ENCODE measurements around the gene FAM25G. TPM values are rescaled to one million over a fixed set of nuclear protein-coding genes. Genes with fewer than 3 reads are reported as not detected.

The FAM25G gene
- total RNA-seq, 1 experiment from 2014 or later, result not detected

- ChIA-PET POLR2A (no interaction called here), CTCF (no interaction called here)
- DNase-seq (ENCODE audit: low spot score) (no peak), ATAC-seq (no peak)
- Mint-ChIP-seq H3K9me3 (peaks cover 9% of the 10 kb centered on the region), H3K4me3 (no peak overlapping the region), H3K36me3 (no peaks in the 10 kb centered on the region), H3K27me3 (ENCODE audit: low read depth) (no peaks in the 10 kb centered on the region), H3K27ac (no peak overlapping the region), H3K4me1 (peaks cover 4% of the 10 kb centered on the region; the same call in 1 of the 2 replicates)
- TF ChIP-seq ESRRA (CRISPR knock-in tag; IDR thresholded peaks at IDR 0.05; ENCODE audit: borderline replicate concordance), result no peak
- TF ChIP-seq, protein P1, sequence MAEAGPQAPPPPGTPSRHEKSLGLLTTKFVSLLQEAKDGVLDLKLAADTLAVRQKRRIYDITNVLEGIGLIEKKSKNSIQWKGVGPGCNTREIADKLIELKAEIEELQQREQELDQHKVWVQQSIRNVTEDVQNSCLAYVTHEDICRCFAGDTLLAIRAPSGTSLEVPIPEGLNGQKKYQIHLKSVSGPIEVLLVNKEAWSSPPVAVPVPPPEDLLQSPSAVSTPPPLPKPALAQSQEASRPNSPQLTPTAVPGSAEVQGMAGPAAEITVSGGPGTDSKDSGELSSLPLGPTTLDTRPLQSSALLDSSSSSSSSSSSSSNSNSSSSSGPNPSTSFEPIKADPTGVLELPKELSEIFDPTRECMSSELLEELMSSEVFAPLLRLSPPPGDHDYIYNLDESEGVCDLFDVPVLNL (CRISPR knock-in tag; IDR thresholded peaks at IDR 0.05; ENCODE audit: borderline replicate concordance, low read depth), result no peak
These were observed 40.1 kb downstream of the FAM25G start for GRCh38 chr10:47451273-47451997.

DNA sequence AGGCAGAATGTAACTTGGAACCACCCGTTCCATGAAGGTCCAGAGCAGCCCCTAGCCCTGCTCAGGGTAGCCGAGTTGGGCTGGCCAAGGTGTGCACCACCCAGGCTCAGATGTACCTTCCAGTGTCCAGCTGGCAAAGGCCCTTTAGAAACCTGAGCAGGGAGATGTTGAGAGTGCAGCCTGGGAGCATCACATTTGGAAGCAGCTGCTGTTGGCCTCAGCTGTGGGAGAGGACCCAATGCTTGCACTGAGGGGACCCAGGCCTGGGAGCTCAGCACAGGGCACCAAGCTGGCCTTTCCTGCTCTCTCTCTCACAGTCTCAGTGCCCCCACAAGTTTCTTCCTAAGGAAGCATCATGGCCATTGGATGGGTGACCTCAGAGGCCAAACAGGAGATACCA lies 41.1 kb downstream of the FAM25G start:
- no peak for DNase-seq (ENCODE audit: low spot score)
- no peak overlapping the region for H3K4me3 Mint-ChIP-seq
- TF ChIP-seq ZNF317 (CRISPR knock-in tag; IDR thresholded peaks at IDR 0.05; ENCODE audit: borderline replicate concordance, low read depth), result no peak
- TF ChIP-seq FOXP1 (CRISPR knock-in tag; IDR thresholded peaks at IDR 0.05; ENCODE audit: borderline replicate concordance), result no peak
- no peak for TF ChIP-seq EMX1 (CRISPR knock-in tag; IDR thresholded peaks at IDR 0.05)
- no peak for TF ChIP-seq NFATC4 (CRISPR knock-in tag; IDR thresholded peaks at IDR 0.05)
- TF ChIP-seq TP53 (CRISPR knock-in tag; IDR thresholded peaks at IDR 0.05), result no peak
- TF ChIP-seq ZNF671 (CRISPR knock-in tag; IDR thresholded peaks at IDR 0.05), result no peak
- TF ChIP-seq ATF1 (CRISPR knock-in tag; IDR thresholded peaks at IDR 0.05), result no peak
- TF ChIP-seq, protein P2, sequence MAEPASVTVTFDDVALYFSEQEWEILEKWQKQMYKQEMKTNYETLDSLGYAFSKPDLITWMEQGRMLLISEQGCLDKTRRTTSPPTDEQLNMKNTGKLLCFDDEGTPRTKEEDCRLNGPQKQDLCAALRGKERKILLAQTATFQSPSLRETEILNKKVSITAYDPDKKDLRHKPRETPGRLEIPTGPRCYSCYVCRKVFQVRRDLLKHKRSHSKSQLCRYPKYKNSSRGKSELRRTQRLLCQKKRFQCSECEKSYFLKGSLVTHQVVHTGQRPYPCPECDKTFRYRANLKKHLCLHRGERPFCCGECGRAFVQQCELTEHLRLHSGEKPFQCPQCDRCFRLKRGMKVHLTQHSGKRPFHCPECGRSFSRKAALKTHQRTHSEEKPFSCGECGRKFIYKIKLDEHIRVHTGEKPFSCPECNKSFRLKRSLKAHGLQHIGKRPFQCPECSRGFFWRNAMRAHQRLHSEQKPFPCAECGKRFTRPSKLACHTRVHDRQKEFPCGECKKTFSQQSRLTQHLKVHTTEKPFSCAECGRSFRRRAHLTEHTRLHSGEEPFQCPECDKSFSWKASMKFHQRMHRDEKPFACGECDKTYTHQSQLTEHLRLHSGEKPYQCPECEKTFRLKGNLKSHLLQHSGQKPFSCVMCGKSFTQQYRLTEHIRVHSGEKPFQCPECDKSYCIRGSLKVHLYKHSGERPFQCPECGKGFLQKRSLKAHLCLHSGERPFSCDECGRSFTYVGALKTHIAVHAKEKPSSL (CRISPR knock-in tag; conservative IDR thresholded peaks at IDR 0.05), result no peak
- ChIA-PET CTCF (interaction anchor here (0.6 kb wide), 1 partner anchor 403 kb away, joined by 3 read pairs; no protein-coding TSS in a partner anchor), POLR2A (no interaction called here)
- peaks cover 5% of the 10 kb centered on the region; the same call in 1 of the 2 replicates for H3K36me3 Mint-ChIP-seq
- peaks cover 16% of the 10 kb centered on the region for H3K9me3 Mint-ChIP-seq
- no peaks in the 10 kb centered on the region for H3K27me3 Mint-ChIP-seq (ENCODE audit: low read depth)
- no peak overlapping the region for H3K27ac Mint-ChIP-seq
- no peak for ATAC-seq
- H3K4me1 Mint-ChIP-seq, result peaks cover 4% of the 10 kb centered on the region; the same call in 1 of the 2 replicates

GRCh38 chr10:47449979-47450378 lies 41.5 kb downstream of the FAM25G start:
- H3K4me3 Mint-ChIP-seq, result no peak overlapping the region
- peaks cover 4% of the 10 kb centered on the region; the same call in 1 of the 2 replicates for H3K4me1 Mint-ChIP-seq
- DNase-seq (ENCODE audit: low spot score) (no peak), ATAC-seq (no peak)
- CTCF ChIA-PET, result no interaction called here
- H3K9me3 Mint-ChIP-seq, result peaks cover 21% of the 10 kb centered on the region
- H3K27ac Mint-ChIP-seq, result no peak overlapping the region
- H3K36me3 Mint-ChIP-seq, result peaks cover 9% of the 10 kb centered on the region
- POLR2A ChIA-PET, result no interaction called here
- no peaks in the 10 kb centered on the region for H3K27me3 Mint-ChIP-seq (ENCODE audit: low read depth)
- TF ChIP-seq MAX (CRISPR knock-in tag; IDR thresholded peaks at IDR 0.05) (no peak), ZSCAN18 (CRISPR knock-in tag; IDR thresholded peaks at IDR 0.05) (no peak), SP1 (CRISPR knock-in tag; conservative IDR thresholded peaks at IDR 0.05) (no peak)

Data from WTC11 (cell line).